Ovary (tissue), 3 donors: ENCODE results near the gene USP10.

Experiments
- CTCF ChIP-seq, 3 donors: fragments of 450-650 bp in 2 of 3; fragments of 200-600 bp in 1 of 3; IDR thresholded peaks; one replicate each; pipeline versions ENCODE4 v1.5.1 to v1.8.0; 2016 to 2022; ENCODE audit warnings: antibody characterized with exemption in 3 of 3, mild to moderate bottlenecking in 1 of 3
- EP300 ChIP-seq: sonication (generic); formaldehyde crosslinking; IDR thresholded peaks from one replicate; pipeline ENCODE4 v1.6.1; 2017; ENCODE audit warnings: antibody characterized with exemption
- POLR2A ChIP-seq: fragments of 450-650 bp; IDR thresholded peaks from one replicate; pipeline ENCODE4 v1.6.1; 2017; ENCODE audit warnings: antibody characterized with exemption, mild to moderate bottlenecking, moderate library complexity
- donor health status: DM: no; HTN: no; CAD: no.

- no peak for TF ChIP-seq CTCF (IDR thresholded peaks at IDR 0.05)
- TF ChIP-seq POLR2A: no peak
- no peak for TF ChIP-seq EP300
Observed at GRCh38 chr16:84818989-84819643, 119.3 kb downstream of the USP10 start.
